HL-60 (cell line): ENCODE measurements around the gene SLC25A48.

ENCODE experiments used
- CTCF ChIP-seq: IDR thresholded peaks from one replicate; pipeline ENCODE4 v1.5.1; 2011; ENCODE audit warnings: low read length, control low read depth, inconsistent platforms; ENCODE audit not compliant: insufficient read depth
- POLR2AphosphoS5 ChIP-seq: IDR thresholded peaks from 2 replicates; pipeline ENCODE4 v1.6.1; 2012; ENCODE audit warnings: low read depth

- TF ChIP-seq CTCF (no peak), POLR2AphosphoS5 (no peak)
Measured at GRCh38 chr5:135934939-135935338, 100.5 kb downstream of the SLC25A48 start.
